Uterus (tissue), 4 donors: ENCODE results near the gene NCAM1. TPM values are rescaled to one million over a fixed set of nuclear protein-coding genes. Genes with fewer than 3 reads are reported as not detected.

Experiments used
- DNase-seq, 2 donors: peaks; one replicate each; pipeline ENCODE4 v3.0.0-alpha.2; 2019 to 2020
- H3K27ac ChIP-seq, 2 donors: fragments of 200-600 bp; sonication (generic); 1 replicate in 1 of 2; 2 replicates in 1 of 2; pipeline ENCODE4 v1.5.1; 2016 to 2018
- H3K27me3 ChIP-seq, 2 donors: fragments of 200-600 bp; sonication (generic); one replicate each; pipeline ENCODE4 v1.5.1; 2018 to 2019; ENCODE audit warnings: control low read depth in 1 of 2
- H3K36me3 ChIP-seq, 2 donors: fragments of 200-600 bp; sonication (generic); one replicate each; pipeline ENCODE4 v1.5.1; 2019; ENCODE audit warnings: control low read depth in 1 of 2
- H3K4me1 ChIP-seq, 2 donors: fragments of 200-600 bp; sonication (generic); one replicate each; pipeline ENCODE4 v1.5.1; 2018 to 2019; ENCODE audit warnings: control low read depth in 1 of 2
- H3K4me3 ChIP-seq, 2 donors: fragments of 200-600 bp; sonication (generic); 1 replicate in 1 of 2; 2 replicates in 1 of 2; pipeline ENCODE4 v1.5.1; 2018 to 2019; ENCODE audit warnings: mild to moderate bottlenecking in 1 of 2
- H3K9me3 ChIP-seq, 2 donors: fragments of 200-600 bp; sonication (generic); one replicate each; pipeline ENCODE4 v1.5.1; 2019; ENCODE audit warnings: control low read depth in 1 of 2
- CTCF ChIP-seq, 4 experiments: fragments of 200-600 bp in 2 of 4; fragments of 450-650 bp in 2 of 4; sonication (generic) in 2 of 4; IDR thresholded peaks; one replicate each; pipeline ENCODE4 v1.5.1; 2016 to 2019; ENCODE audit warnings: antibody characterized with exemption in 4 of 4, mild to moderate bottlenecking in 2 of 4, moderate library complexity in 1 of 4
- POLR2A ChIP-seq, 2 donors: fragments of 450-650 bp; IDR thresholded peaks; one replicate each; pipeline ENCODE4 v1.6.1; 2016; ENCODE audit warnings: antibody characterized with exemption in 2 of 2, mild to moderate bottlenecking in 1 of 2, moderate library complexity in 1 of 2
- intact Hi-C: fragments of 100-400 bp; cut with DNase I; formaldehyde crosslinking; loops from one replicate; pipeline ENCODE4 v1.15.1; 2023; ENCODE audit warnings: low total_unique reads
- total RNA-seq, 4 donors: library from RNA; depleted of rRNA in 3 of 4; stranded (reverse); fragments of >200 nt in 3 of 4; gene quantifications; one replicate each; pipeline versions ENCODE4 v1.1.0 to v1.2.4, GENCODE V29; 2014 to 2023
- donor health status: DM: yes; HTN: yes; CAD: no.

Gene NCAM1
- total RNA-seq, 4 donors from 2014 or later = 54.4 to 210 (median 171) TPM

GRCh38 chr11:113091481-113091780, 130.2 kb downstream of the NCAM1 start:
- H3K36me3 ChIP-seq = no peaks in the 10 kb centered on the region
- H3K9me3 ChIP-seq = no peaks in the 10 kb centered on the region
- H3K27me3 ChIP-seq = no peaks in the 10 kb centered on the region
- intact Hi-C loops = no loop called here
- no peak for TF ChIP-seq CTCF (IDR thresholded peaks at IDR 0.05)
- TF ChIP-seq POLR2A (IDR thresholded peaks at IDR 0.05) = no peak
- no peak for DNase-seq
- H3K4me1 ChIP-seq = peaks cover 0 to 8% of the 10 kb centered on the region in 2 donors
- no peak overlapping the region for H3K4me3 ChIP-seq
- peak overlapping the region; percentile 48 to 63 for H3K27ac ChIP-seq

- no peaks in the 10 kb centered on the region for H3K36me3 ChIP-seq
- H3K27ac ChIP-seq = no peak overlapping the region
- no peaks in the 10 kb centered on the region for H3K27me3 ChIP-seq
- intact Hi-C loops = no loop called here
- H3K9me3 ChIP-seq = no peaks in the 10 kb centered on the region
- no peak for DNase-seq
- TF ChIP-seq CTCF (IDR thresholded peaks at IDR 0.05) (no peak), POLR2A (IDR thresholded peaks at IDR 0.05) (no peak)
- H3K4me3 ChIP-seq = no peak overlapping the region
- peaks cover 0 to 3% of the 10 kb centered on the region in 2 donors for H3K4me1 ChIP-seq
Observed at GRCh38 chr11:113096648-113097047, 135.4 kb downstream of the NCAM1 start.

- Histone ChIP-seq H3K9me3 (no peaks in the 10 kb centered on the region), H3K4me3 (no peak overlapping the region), H3K36me3 (no peaks in the 10 kb centered on the region), H3K4me1 (no peaks in the 10 kb centered on the region), H3K27ac (no peak overlapping the region), H3K27me3 (no peaks in the 10 kb centered on the region)
- intact Hi-C loops = no loop called here
- TF ChIP-seq POLR2A (IDR thresholded peaks at IDR 0.05) (no peak), CTCF (IDR thresholded peaks at IDR 0.05) (no peak)
- DNase-seq = no peak
Observed at GRCh38 chr11:113103932-113104690, 142.9 kb downstream of the NCAM1 start.

- H3K9me3 ChIP-seq = no peaks in the 10 kb centered on the region
- TF ChIP-seq CTCF (IDR thresholded peaks at IDR 0.05) (no peak), POLR2A (IDR thresholded peaks at IDR 0.05) (no peak)
- no peaks in the 10 kb centered on the region for H3K4me1 ChIP-seq
- H3K36me3 ChIP-seq = no peaks in the 10 kb centered on the region
- no peak for DNase-seq
- H3K27me3 ChIP-seq = no peaks in the 10 kb centered on the region
- peak overlapping the region in 1 of 2 donors; percentile 2 for H3K27ac ChIP-seq
- H3K4me3 ChIP-seq = no peak overlapping the region
- intact Hi-C loops = no loop called here
Observed at GRCh38 chr11:113104691-113105251, 143.6 kb downstream of the NCAM1 start.

- H3K27me3 ChIP-seq = no peaks in the 10 kb centered on the region
- H3K4me3 ChIP-seq = no peak overlapping the region
- no peak for DNase-seq
- no peaks in the 10 kb centered on the region for H3K36me3 ChIP-seq
- TF ChIP-seq POLR2A (IDR thresholded peaks at IDR 0.05) (no peak), CTCF (IDR thresholded peaks at IDR 0.05) (no peak)
- no peaks in the 10 kb centered on the region for H3K4me1 ChIP-seq
- H3K27ac ChIP-seq = no peak overlapping the region
- intact Hi-C loops = no loop called here
- H3K9me3 ChIP-seq = no peaks in the 10 kb centered on the region
Observed at GRCh38 chr11:113105592-113105991, 144.4 kb downstream of the NCAM1 start.
